K562 (cell line): ENCODE data around the gene ZNF689. TPM values are rescaled to one million over a fixed set of nuclear protein-coding genes. Genes with fewer than 3 reads are reported as not detected.

ENCODE experiments used
- ATF3 ChIP-seq, 2 experiments: fragments of 450-650 bp in 1 of 2; sonication (generic) in 1 of 2; formaldehyde crosslinking in 1 of 2; IDR thresholded peaks in 1 of 2; conservative IDR thresholded peaks in 1 of 2; 2 replicates each; pipeline versions ENCODE4 v1.6.1 to v1.8.1; 2016 to 2023; ENCODE audit warnings: mild to moderate bottlenecking in 2 of 2, moderate library complexity in 2 of 2, inconsistent platforms in 1 of 2, missing genetic modification reagents in 1 of 2
- BCLAF1 ChIP-seq, 2 experiments: fragments of 450-650 bp in 1 of 2; IDR thresholded peaks; 2 replicates each; pipeline ENCODE4 v1.6.1; 2011 to 2017; ENCODE audit warnings: low read depth in 2 of 2, antibody characterized with exemption in 1 of 2, borderline replicate concordance in 1 of 2, low read length in 1 of 2, mild to moderate bottlenecking in 1 of 2, mixed read lengths in 1 of 2; ENCODE audit not compliant: control insufficient read depth in 1 of 2
- EP400 ChIP-seq: fragments of 450-650 bp; IDR thresholded peaks from 2 replicates; pipeline ENCODE4 v1.6.1; 2017; ENCODE audit warnings: antibody characterized with exemption, mild to moderate bottlenecking, moderate library complexity
- FOXM1 ChIP-seq, 2 experiments: fragments of 450-650 bp in 1 of 2; sonication (generic) in 1 of 2; formaldehyde crosslinking in 1 of 2; IDR thresholded peaks; 2 replicates each; pipeline versions ENCODE4 v1.6.1 to v1.9.0; 2017 to 2022; ENCODE audit warnings: low read depth in 2 of 2, mild to moderate bottlenecking in 2 of 2, missing genetic modification reagents in 1 of 2, moderate library complexity in 1 of 2
- FOXP4 ChIP-seq: sonication (generic); formaldehyde crosslinking; IDR thresholded peaks from 2 replicates; pipeline ENCODE4 v1.8.0; 2022; ENCODE audit warnings: mild to moderate bottlenecking, missing genetic modification reagents, borderline replicate concordance
- GTF2E2 ChIP-seq: fragments of 200-800 bp; sonication (Bioruptor generic); IDR thresholded peaks from 2 replicates; pipeline ENCODE4 v1.6.1; 2016; ENCODE audit warnings: missing genetic modification characterization, missing compliant biosample characterization
- HLTF ChIP-seq: fragments of 450-650 bp; IDR thresholded peaks from 2 replicates; pipeline ENCODE4 v1.6.1; 2016
- MAZ ChIP-seq, 2 experiments: fragments of 450-650 bp in 1 of 2; sonication (generic) in 1 of 2; formaldehyde crosslinking; IDR thresholded peaks in 1 of 2; conservative IDR thresholded peaks in 1 of 2; 2 replicates each; pipeline versions ENCODE4 v1.4.0 to v1.5.0; 2020; ENCODE audit warnings: mild to moderate bottlenecking in 1 of 2, missing genetic modification reagents in 1 of 2
- NBN ChIP-seq: fragments of 450-650 bp; IDR thresholded peaks from 2 replicates; pipeline ENCODE4 v1.6.1; 2016; ENCODE audit warnings: low read depth, mild to moderate bottlenecking
- PRMT5 ChIP-seq: sonication (generic); formaldehyde crosslinking; IDR thresholded peaks from 2 replicates; pipeline ENCODE4 v1.5.0; 2020; ENCODE audit warnings: missing genetic modification reagents
- RBM39 ChIP-seq: fragments of 200-400 bp; formaldehyde crosslinking; optimal IDR thresholded peaks from 2 replicates; pipeline ENCODE3; 2018; ENCODE audit warnings: low read depth, low read length
- RFX1 ChIP-seq: fragments of 450-650 bp; IDR thresholded peaks from 2 replicates; pipeline ENCODE4 v1.6.1; 2016; ENCODE audit warnings: mild to moderate bottlenecking, moderate library complexity
- STAT5B ChIP-seq: fragments of 250-450 bp; sonication (Bioruptor Pico); IDR thresholded peaks from 2 replicates; pipeline ENCODE4 v1.8.0; 2021; ENCODE audit warnings: mild to moderate bottlenecking, inconsistent platforms
- TAF1 ChIP-seq: IDR thresholded peaks from 2 replicates; pipeline ENCODE4 v1.6.1; 2011; ENCODE audit warnings: mild to moderate bottlenecking, low read length, moderate library complexity; ENCODE audit not compliant: insufficient read depth, control insufficient read depth, severe bottlenecking; ENCODE audit errors: extremely low read depth
- ZNF23 ChIP-seq: fragments of 250-450 bp; sonication (Bioruptor Pico); IDR thresholded peaks from 2 replicates; pipeline ENCODE4 v1.4.0; 2020; ENCODE audit warnings: mild to moderate bottlenecking
- ZNF354B ChIP-seq: fragments of 250-450 bp; sonication (Bioruptor Pico); IDR thresholded peaks from 2 replicates; pipeline ENCODE4 v1.4.0; 2020
- polyA plus RNA-seq, 8 experiments: library from polyadenylated mRNA; depleted of rRNA in 4 of 8; stranded (reverse) in 5 of 8; unstranded in 3 of 8; fragments of >200 nt; fragmentation: Nextera tagmentation in 2 of 8; fragmentation: Illumina TruSeq in 1 of 8; extraction: Ambion mirVana in 2 of 8; extraction: Trizol in 1 of 8; gene quantifications; 2 replicates each; pipeline versions ENCODE4 v1.2.1 to v1.2.3, GENCODE V29; 2011 to 2014; ENCODE audit warnings: inconsistent platforms in 1 of 8, missing spikeins in 1 of 8
- total RNA-seq, 7 experiments: library from RNA; depleted of rRNA in 6 of 7; stranded (reverse); fragments of >200 nt in 6 of 7; fragmentation: Illumina TruSeq in 2 of 7; extraction: Trizol in 2 of 7; gene quantifications; 2 replicates each; pipeline versions ENCODE4 v1.2.1 to v1.2.3, GENCODE V29; 2011 to 2021; ENCODE audit warnings: low replicate concordance in 1 of 7
- TF ChIP-seq, protein P1 (sequence below): sonication (generic); formaldehyde crosslinking; IDR thresholded peaks from 2 replicates; pipeline ENCODE4 v1.8.0; 2022; ENCODE audit warnings: mild to moderate bottlenecking, low read depth, missing genetic modification reagents
- TF ChIP-seq, protein P2 (sequence below): sonication (generic); formaldehyde crosslinking; IDR thresholded peaks from 2 replicates; pipeline ENCODE4 v1.9.0; 2022; ENCODE audit warnings: mild to moderate bottlenecking, missing genetic modification reagents

The ZNF689 gene
- total and polyA plus RNA-seq, 9 of the 15 experiments (the other 6 are each of a cell fraction or from before 2014, with no cell fraction given) = 5.4 to 15.4 (median 10.8) TPM

DNA sequence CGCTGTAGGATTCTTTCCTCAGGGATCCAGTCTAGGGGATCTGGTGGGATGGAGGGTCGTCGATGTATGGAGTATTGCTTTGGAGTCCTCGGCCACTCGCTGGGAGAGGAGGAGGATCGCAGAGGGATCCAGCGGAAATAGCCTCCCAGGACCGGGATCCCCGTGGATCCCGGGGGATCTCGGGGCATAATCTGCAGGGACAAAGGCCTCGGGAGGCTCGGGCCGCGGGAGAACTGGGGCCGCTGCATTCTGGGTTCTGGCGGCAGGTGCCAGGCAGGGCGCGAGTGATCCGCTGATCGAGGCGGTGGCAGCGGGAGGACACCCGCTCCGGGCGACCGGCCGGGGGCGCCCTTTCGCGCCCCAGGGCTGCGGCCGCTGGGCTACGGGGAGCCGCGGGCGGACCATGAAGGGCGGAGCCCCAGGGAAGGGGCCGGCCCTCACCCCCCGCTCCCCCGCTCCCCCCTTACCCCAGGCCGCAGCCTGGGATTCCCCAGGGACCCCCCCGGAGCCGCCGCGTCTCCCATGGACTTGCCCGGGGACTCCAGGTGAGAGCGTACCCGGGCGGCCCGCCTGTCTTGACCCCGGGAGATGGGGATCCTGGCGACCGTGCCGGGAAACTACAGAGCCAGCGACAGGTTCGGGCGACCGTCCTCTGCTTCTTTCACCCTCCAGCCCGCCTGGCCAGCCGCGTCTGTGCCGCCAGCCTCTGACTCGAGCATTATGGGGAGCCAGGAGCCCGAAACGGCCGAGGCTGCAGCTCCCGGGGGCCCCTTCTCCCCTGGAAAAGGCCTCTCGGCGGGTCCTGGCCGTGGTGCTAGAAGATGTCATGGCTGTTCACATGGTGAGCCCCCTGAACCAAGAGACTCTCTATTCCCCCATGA, 41.2 kb upstream of the ZNF689 start (continued):
- TF ChIP-seq, protein P1, sequence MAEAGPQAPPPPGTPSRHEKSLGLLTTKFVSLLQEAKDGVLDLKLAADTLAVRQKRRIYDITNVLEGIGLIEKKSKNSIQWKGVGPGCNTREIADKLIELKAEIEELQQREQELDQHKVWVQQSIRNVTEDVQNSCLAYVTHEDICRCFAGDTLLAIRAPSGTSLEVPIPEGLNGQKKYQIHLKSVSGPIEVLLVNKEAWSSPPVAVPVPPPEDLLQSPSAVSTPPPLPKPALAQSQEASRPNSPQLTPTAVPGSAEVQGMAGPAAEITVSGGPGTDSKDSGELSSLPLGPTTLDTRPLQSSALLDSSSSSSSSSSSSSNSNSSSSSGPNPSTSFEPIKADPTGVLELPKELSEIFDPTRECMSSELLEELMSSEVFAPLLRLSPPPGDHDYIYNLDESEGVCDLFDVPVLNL (CRISPR knock-in tag) = peak; percentile 90
- TF ChIP-seq ATF3 (IDR thresholded peaks at IDR 0.05) (no peak), ATF3 (CRISPR knock-in tag; conservative IDR thresholded peaks at IDR 0.05) (no peak), FOXP4 (CRISPR knock-in tag) (no peak), BCLAF1 (IDR thresholded peaks at IDR 0.05; ENCODE audit: borderline replicate concordance in 1 of 2, control insufficient read depth in 1 of 2, low read depth in 2 of 2, low read length in 1 of 2) (0 out of 4 replicates have a peak, but pooled peaks of 1 of the 2 experiments have one; percentile 16), HLTF (no peak), NBN (no peak), ZNF23 (CRISPR knock-in tag) (no peak), FOXM1 (IDR thresholded peaks at IDR 0.05; ENCODE audit: low read depth) (no peak), FOXM1 (CRISPR knock-in tag; IDR thresholded peaks at IDR 0.05; ENCODE audit: low read depth) (no peak), RBM39 (peak; percentile 77), EP400 (no peak), PRMT5 (CRISPR knock-in tag) (no peak), ZNF354B (CRISPR knock-in tag) (no peak), STAT5B (no peak), MAZ (CRISPR knock-in tag; conservative IDR thresholded peaks at IDR 0.05 in 1 of 2, IDR thresholded peaks at IDR 0.05 in 1 of 2) (peak in 1 of 2 experiments; percentile 78; a peak in 3 of 4 replicates), RFX1 (no peak), TAF1 (peak; percentile 51), GTF2E2 (tag) (no peak)
- TF ChIP-seq, protein P2, sequence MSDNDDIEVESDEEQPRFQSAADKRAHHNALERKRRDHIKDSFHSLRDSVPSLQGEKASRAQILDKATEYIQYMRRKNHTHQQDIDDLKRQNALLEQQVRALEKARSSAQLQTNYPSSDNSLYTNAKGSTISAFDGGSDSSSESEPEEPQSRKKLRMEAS (CRISPR knock-in tag) = no peak
